Endothelial cell of umbilical vein (primary cell): ENCODE data around the gene CFLAR.

Experiments used
- JUN ChIP-seq: IDR thresholded peaks from 2 replicates; pipeline ENCODE4 v1.6.1; 2011; ENCODE audit warnings: borderline replicate concordance, low read depth; ENCODE audit not compliant: insufficient read length, insufficient read depth
- TF ChIP-seq, protein P1 (sequence below), 2 donors: IDR thresholded peaks; 1 replicate in 1 of 2; 2 replicates in 1 of 2; pipeline ENCODE4 v1.5.1; 2011; ENCODE audit warnings: low read length in 2 of 2, mild to moderate bottlenecking in 2 of 2, moderate library complexity in 2 of 2, control low read depth in 1 of 2, inconsistent platforms in 1 of 2, low read depth in 1 of 2; ENCODE audit not compliant: insufficient read depth in 1 of 2; ENCODE audit errors: extremely low read depth in 1 of 2

DNA sequence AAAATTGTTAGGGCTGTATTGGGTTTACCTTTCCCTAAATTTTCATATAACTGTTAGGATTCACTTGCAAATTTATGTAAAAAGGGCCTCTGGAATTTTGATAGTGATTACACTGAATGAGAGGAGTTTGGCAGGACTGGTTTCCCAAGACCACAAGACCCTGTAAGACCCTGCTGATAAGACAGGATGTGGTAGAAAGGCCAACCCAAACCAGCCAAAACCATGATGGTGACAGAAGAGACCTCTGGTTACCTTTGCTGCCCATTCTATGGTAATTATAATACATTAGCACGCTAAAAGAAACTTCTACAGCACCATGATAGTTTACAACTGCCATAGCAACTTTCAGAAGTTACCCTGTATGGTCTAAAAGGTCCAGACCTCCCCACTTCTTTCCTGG is 58.7 kb downstream of the CFLAR start:
- TF ChIP-seq, protein P1, sequence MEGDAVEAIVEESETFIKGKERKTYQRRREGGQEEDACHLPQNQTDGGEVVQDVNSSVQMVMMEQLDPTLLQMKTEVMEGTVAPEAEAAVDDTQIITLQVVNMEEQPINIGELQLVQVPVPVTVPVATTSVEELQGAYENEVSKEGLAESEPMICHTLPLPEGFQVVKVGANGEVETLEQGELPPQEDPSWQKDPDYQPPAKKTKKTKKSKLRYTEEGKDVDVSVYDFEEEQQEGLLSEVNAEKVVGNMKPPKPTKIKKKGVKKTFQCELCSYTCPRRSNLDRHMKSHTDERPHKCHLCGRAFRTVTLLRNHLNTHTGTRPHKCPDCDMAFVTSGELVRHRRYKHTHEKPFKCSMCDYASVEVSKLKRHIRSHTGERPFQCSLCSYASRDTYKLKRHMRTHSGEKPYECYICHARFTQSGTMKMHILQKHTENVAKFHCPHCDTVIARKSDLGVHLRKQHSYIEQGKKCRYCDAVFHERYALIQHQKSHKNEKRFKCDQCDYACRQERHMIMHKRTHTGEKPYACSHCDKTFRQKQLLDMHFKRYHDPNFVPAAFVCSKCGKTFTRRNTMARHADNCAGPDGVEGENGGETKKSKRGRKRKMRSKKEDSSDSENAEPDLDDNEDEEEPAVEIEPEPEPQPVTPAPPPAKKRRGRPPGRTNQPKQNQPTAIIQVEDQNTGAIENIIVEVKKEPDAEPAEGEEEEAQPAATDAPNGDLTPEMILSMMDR (IDR thresholded peaks at IDR 0.05; ENCODE audit: extremely low read depth in 1 of 2, insufficient read depth in 1 of 2, low read depth in 1 of 2, low read length in 2 of 2): no peak
- no peak for TF ChIP-seq JUN
